Stimulated activated CD8-positive, alpha-beta memory T cell treated with anti-CD3 and anti-CD28 coated beads, Interleukin-12 subunit alpha, Interleukin-12 subunit beta, amount 100 ng/mL, for 1 hour (primary cell): Measurements from ENCODE around the gene CST5.
A peak's percentile ranks its signal among the peaks of the same experiment; 100 is the strongest.
"Not testable (repeated sequence)": the region's sequence is repeated elsewhere in the genome, so short reads cannot be mapped to it uniquely, and the experiment has no call there.

Experiments
- DNase-seq: peaks from one replicate; pipeline ENCODE4 v3.0.0-alpha.2; 2020; ENCODE audit warnings: low read depth

The CST5 gene

DNA sequence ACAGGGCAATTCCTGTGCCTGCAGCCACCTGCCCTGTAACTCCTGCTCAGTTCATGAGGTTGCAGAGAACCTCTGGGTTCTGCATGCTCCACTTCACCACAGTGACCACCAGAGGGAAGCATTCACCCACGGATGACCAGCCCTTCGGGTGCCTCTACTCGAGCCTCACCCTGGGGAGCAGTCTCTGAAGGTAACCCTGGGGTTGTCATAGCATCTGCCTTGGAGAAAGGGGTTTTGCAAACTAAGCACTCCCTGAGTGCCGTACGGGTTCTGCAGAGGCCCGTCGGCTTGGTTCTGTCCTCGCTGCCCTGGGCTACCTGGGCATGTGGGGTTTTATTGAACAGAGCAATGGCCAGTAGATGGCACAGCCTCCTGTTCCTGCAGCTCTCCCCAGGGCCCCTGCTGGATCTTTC, 10.2 kb upstream of the CST5 start:
- DNase-seq: peak; percentile 39

DNA sequence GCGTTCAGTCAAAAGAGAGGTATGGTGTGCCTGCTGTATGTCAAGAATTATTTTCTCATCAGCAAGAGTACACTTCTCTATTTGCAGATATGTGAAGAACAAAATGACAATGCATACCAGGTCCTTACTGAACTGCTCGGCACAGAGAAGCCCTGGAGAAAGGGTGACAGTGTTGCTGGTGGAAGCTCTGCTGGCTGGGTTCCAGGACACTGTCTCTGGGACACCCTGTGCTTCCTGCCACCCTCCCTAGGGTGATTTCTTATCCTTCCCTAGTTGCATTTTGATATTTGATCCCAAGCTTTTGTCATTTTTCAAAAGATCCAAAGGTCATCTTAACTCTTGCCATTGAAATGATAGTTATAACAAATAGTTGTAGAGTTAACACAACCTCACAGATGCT, 8.3 kb upstream of the CST5 start:
- DNase-seq: no peak

DNA sequence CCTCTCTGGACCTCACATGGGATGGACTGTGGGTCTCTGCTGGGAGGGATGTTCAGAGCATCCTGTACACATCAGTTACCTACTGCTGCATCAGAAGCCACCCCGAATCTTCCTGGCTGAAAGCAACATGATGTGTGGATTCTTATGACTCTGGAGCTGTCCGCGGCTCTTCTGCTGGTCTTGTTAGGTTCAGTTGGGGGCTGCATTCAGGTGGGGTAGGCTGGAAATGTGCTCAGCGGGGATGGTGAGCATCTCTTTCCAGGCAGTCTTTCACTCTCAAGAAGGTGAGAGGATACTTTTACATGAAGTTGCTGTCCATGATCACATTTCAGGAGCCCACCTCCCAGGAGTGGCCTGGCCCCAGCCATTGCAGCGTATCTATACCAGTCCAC, 5.2 kb upstream of the CST5 start:
- no peak for DNase-seq

DNA sequence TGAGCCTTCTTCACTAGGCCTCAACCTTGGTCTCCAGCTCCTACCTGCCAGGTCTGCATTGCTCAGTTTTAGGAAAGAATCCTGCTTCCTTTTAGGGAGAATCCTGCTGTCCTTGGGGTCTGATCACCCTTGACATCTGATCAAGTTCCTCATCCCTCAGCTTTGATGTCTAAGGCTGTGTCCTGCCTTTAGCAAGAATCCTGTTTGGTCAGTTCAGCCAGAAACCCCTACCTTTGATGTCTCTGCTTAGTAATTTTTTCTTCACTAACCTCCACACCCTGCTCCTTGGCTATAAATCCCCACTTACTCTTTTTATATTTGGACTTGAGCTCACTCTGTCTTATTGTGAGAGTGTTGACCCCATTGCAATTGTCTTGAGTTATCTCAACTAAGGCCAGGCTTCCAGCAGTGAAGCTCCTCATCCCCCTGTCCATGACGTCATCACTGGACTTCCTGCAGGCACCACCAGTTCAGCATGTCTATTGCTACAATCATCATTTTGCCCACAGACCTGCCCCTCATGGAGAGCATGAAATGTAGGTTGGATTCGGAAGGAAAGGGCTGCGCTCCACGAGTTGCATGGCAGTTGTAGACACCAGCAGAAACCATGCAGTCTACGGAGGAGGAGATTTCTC, 4.7 kb upstream of the CST5 start:
- DNase-seq: no peak

GRCh38 chr20:23881371-23881770, 1.8 kb upstream of the CST5 start:
- DNase-seq: no peak

- no peak for DNase-seq
These were observed 869 bp upstream of the CST5 start for GRCh38 chr20:23880417-23880816.

DNA sequence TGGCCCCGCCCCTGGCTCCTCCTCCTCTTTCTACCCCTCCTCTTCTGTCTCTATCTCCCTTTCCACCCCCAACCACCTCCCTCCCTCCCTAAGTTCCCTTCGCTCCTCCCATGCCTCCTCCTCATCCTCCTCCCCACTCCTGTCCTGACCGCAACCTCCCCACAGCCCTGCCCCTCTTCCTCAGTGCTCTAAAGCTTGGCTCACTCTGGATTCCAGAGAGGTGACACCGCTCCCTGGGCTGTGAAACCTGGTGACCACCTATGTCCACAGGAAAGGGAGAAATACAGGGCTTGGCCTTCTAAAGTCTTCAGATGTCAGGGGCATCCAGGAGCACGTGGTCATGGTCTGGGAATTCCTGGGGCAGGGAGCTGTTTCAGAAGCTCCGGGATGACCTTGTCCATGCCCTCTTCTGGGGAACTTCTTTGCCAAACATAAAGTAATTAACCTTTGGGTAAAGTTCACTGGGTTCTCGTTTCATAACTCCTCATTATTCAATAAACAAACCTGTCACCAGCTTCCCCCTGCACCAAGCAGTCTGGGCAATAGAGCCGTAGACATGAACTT, 345 bp upstream of the CST5 start:
- DNase-seq: no peak

DNA sequence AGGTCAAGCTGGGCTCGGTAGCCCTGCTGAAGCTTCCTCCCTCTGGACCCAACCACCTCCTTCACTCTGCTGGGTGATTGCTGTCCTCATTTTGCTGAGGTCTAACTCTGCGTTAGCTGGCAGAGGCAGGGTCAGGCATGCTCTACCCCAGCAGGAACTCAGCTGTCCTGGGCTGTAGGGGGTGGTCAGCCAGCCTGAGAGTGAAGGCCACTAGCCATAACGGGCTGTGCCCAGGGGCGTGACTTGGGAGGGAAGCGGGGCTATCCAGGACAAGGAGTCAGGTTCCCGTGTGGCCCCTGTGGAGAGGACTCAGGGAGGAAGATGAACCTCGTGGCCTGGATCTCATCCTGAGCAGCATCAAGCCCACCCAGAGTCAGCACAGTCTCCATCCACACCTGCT, 761 bp downstream of the CST5 start:
- no peak for DNase-seq

DNA sequence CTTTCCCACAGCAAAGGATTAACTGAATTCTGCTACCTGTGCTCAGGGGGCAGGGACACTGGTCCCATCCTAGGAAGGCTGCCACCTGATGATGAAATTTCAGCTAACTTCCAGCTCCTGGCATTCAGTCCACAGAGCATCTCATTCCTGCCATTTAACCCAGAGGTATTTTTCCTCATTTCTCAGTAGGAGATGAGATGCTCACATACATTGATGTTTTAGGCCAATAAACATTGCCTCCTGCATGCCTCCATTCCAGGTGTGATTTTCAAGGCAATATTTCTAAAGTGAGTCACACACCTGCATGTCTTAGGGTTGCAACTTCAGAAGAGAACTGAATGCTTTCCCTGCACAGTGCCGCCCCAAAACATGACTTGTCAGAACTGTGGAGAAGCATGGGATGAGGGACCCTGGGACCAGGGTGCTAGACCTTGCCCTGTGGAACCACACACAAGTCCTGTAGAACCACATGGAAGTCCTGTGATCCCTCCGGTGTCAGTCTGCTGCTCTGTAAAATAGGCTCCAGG, 1.5 kb downstream of the CST5 start:
- DNase-seq: not testable (repeated sequence)

DNA sequence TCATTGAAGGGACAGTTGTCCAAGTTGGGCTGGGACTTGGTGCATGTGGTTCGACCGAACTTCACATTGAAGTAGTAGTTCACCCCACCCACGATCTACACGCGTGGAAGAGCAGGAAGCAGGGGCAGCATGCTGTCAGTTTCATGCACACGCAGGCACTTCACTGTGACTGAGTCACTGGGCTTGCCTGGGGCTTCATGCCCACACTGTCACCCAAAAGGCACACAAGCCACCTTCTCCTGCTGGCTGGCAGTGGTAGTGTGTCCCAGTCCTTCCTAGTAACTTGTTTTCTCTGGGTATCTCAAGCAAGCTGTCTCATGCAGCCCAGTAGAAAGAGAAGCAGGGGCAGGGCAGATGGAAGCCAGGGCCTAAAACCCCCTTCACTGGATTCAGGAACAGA, 2.0 kb downstream of the CST5 start:
- no peak for DNase-seq

DNA sequence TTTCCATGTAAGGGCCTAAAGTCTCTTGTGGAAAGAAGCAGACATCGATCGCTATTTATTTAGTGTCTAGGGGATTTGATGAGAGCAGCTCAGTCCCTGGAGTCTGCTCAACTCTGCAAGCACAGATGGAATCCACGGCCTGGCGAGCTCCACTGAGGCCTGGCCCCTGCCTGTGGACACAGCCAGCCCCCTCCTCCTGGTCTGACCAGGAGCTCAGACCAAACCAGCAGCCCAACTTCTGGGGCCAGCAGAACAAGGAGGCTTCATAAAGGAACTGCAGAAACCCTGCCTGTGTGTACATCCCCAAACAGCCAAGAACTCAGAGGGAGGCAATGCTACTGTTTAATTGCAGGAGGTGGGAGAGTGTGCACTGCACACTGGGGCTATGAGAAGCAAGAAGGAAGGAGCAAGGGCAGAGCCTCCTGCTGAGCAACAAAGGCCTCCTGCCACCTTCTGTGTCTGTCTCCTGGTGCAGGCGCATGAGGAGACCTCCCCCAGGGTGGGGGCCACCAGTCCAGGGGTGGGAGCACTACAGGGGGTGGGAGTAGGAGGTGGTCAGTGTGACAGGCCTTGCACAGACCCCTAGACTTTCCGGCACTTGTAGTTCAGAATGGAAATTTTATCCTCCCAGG, 3.8 kb downstream of the CST5 start:
- no peak for DNase-seq

DNA sequence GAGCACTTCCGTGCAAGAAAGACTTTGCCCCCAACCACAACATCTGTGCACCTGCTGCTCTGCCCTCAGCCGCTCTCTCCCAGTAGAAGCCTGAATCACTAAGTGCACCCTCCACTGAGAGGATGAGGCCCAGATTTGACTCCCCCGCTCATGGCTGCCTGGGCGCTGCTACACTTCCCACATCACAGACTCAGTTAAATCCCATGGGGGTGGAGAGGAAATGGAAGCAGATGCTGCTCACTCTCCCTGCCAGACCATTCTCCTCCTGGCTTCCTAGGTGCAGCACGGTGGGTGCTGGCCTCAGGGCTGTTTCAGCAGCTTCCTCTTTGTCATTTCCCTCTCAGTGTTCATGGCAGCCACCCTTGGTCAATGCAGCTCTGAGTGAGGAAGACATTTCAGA, 4.8 kb downstream of the CST5 start:
- DNase-seq: no peak

DNA sequence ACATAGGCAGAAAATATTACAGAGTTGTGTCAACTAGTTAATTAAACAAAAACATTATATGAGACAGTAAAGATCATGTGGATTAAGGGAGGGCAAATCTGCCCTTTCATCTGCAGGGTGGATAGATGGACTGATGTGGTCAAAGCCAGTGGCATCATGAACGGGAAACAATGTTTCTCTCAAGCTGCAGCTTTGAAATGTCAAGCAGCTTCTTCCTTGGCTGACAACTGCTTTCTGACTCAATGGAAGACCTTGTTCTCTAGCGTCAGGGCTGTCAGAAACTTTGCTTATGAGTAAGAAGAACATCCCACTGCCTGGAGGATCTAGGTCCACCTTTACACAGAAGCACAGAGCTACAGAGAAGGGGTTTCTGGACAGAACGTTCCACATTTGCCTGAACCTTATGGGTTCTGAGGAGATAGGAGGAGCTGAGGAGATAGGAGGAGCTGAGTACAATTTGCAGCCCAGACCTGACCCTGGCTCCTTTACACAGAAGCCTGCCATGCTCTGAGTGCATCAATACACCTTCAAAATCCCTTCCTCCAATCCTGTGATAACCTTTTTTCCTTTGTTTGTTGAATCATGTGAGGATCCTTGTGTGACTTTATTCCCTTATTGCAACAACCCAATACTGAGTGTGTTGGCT, 6.1 kb downstream of the CST5 start:
- DNase-seq: no peak

- no peak for DNase-seq
These were observed 7.5 kb downstream of the CST5 start for GRCh38 chr20:23872065-23872464.

DNA sequence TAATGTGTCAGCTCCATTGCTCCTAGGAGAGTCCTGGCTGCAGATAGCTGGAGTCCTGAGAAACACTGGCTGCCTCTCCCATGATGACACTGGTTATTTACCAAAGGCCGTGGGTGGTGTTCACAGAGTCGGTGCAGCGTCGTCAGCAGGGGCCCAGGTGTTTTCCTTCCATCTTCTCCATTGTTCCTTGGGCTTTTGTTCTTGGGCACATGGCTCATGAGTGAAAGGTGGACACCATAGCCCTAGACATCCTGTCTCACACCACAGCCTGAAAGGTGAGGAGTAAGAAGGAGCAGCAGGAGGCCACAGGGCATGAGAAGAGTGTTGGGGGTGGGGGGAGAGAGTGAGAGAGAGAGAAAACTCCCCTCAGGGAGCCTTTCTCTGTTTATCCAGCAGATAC, 9.1 kb downstream of the CST5 start:
- no peak for DNase-seq

DNA sequence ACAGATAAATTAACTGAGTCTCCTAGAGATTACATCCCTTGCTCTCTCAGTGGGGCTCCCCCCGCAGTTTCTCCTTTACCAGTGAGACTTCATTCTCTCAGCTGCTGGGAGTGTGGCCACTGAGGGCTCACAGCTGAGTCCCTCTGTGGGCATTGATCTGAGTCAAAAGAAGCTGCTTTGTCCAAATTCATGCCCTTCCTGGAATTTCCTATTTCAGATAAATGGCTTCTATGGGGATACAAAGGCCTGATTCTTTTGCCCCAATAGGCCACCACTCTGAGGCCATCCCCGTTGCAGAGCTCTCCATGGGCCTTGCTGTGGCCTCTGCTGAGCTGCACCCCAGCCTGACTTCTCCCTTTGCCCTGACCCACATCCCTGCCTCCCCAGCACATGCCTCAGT, 10.0 kb downstream of the CST5 start:
- no peak for DNase-seq

DNA sequence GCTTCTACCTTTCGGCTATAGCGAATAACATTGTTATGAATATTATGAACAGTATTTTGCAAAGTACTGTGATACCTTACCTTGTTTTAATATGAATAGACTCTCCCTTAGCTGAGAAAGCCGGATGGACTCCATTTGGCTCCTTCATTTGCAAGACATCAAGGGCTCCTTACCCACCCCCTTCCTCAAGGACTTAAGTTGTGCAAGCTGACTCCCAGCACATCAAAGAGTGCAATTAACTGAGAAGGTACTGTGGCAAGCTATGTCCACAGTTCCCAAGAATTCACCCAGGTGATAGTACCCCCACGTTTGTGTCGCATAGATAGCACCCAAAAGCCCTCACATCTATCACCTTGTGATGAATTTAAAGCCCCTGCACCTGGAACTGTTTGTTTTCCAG, 11.2 kb downstream of the CST5 start:
- DNase-seq: no peak

GRCh38 chr20:23867152-23867776, 12.3 kb downstream of the CST5 start:
- no peak for DNase-seq

GRCh38 chr20:23860771-23861170, 18.8 kb downstream of the CST5 start:
- not testable (repeated sequence) for DNase-seq

DNA sequence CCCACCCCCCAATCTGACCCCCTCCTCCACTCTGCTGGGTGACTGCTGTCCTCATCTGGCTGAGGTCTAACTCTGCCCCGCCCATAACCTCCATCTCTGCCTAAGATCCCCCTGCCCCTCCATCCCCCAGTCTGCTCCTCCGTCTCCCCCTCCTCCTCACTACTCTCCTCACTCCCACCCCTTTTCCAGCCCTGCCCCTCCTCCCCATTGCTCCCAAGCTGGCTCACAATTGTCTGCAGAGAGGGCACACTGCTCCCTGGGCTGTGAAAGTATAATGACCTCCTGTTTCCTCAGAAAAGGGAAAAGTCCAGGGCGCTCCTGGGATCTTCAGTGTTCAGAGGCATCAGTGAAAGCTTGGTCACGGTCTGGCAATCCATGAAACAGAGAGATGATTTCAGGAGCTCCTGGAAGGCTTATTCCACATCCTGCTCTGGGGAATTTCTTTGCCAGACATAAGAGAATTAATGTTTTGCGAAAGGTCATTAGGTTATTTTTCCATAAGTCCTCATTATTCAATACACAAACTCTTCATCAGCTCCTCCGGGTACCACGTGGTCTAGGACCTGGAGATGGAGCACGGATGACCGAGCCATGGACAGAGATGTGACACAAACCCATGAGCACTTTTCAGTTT, 21.5 kb downstream of the CST5 start:
- no peak for DNase-seq

DNA sequence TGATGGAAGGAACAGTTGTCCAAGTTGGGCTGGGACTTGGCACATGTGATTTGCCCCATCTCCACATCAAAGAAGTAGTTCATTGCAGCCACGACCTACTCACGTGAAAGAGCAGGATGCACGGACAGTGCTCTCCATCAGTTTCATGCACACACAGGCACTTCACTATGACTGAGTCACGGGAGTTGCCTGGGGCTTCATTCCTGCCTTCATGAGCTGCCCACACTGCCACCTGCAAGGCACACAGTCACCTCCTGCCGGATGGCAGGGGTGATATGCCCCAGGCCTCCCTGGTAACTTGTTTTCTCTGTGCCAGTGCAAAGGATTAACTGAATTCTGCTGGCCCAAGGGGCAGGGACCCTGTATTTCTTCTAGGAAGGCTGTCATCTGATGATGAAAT, 22.8 kb downstream of the CST5 start:
- no peak for DNase-seq

DNA sequence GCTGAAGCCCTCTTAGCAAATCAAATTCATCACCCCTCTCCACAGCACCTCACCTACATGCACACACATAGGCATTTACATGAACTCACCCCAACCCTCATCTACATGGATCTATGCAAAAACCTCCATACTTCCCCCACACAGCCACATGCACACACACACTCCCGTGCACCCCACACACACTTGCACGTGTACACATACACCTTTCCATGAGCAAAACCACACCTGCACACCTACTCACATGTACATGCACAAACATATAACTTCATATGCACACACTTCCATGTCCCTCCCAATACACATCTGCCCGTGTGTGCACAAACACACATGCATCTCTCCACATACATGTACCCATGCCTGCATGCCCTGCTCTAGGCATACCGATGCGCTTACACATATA, 23.3 kb downstream of the CST5 start:
- DNase-seq: no peak
